Activated naive CD4-positive, alpha-beta T cell treated with anti-CD3 and anti-CD28 coated beads, Interleukin-2, amount 10 ng/mL, durations not matched to agents 7 days and 5 days (primary cell): ENCODE results near the gene ABCA3.
A peak's percentile ranks its signal among the peaks of the same experiment; 100 is the strongest.

ENCODE experiments used
- CTCF ChIA-PET: fragments of 350-600 bp; sonication (Branson Sonifier 250); formaldehyde crosslinking; loops from one replicate; lab custom pipeline; 2021; ENCODE audit warnings: antibody characterized with exemption; lab: Charles Lee
- DNase-seq: peaks from one replicate; pipeline ENCODE4 v3.0.0-alpha.2; 2020
- H3K27ac Mint-ChIP-seq: one replicate; pipeline ENCODE4 v1.8.0; 2021; ENCODE audit warnings: mild to moderate bottlenecking, moderate library complexity, mixed read lengths
- H3K27me3 Mint-ChIP-seq: one replicate; pipeline ENCODE4 v1.8.0; 2021; ENCODE audit warnings: mild to moderate bottlenecking, mixed read lengths
- H3K36me3 Mint-ChIP-seq: one replicate; pipeline ENCODE4 v1.8.0; 2021; ENCODE audit warnings: mixed read lengths
- H3K4me1 Mint-ChIP-seq: one replicate; pipeline ENCODE4 v1.8.0; 2021; ENCODE audit warnings: mixed read lengths
- H3K4me3 Mint-ChIP-seq: one replicate; pipeline ENCODE4 v1.8.0; 2021; ENCODE audit warnings: mild to moderate bottlenecking, moderate library complexity, mixed read lengths
- H3K9me3 Mint-ChIP-seq: one replicate; pipeline ENCODE4 v1.8.0; 2021; ENCODE audit warnings: mixed read lengths

The ABCA3 gene

DNA sequence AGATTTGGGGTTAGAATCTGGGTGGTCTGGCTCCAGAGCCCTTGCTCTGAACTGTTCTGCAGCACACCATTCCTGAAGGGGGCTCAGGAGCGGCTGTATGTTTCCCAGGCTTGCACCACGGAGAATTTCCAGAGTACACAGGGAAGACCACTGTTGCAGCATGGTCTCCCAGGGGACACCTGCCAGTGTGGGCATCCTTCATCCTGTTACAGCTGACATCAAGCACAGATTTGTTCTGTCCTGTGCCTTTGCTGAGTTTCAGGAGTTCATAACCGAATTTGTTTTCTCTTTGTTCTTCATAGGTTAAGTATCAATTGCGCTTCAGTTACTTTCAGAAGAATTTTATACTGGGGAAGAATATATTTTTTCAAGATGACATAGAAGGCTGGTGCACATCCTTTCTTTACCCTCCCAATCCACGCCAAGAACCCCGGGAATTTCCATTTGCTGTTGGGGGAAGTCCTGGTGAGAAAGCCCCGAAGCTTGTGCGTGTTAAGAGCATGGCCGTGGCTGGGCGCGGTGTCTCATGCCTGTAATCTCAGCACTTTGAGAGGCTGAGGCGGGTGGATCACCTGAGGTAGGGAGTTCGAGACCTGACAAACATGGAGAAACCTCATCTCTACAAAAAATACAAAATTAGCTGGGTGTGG lies 26.3 kb upstream of the ABCA3 start:
- Mint-ChIP-seq H3K27ac (no peak overlapping the region), H3K4me3 (no peak overlapping the region), H3K4me1 (no peaks in the 10 kb centered on the region), H3K36me3 (no peaks in the 10 kb centered on the region), H3K9me3 (no peaks in the 10 kb centered on the region), H3K27me3 (peaks cover 54% of the 10 kb centered on the region)
- CTCF ChIA-PET = no interaction called here
- DNase-seq = no peak

DNA sequence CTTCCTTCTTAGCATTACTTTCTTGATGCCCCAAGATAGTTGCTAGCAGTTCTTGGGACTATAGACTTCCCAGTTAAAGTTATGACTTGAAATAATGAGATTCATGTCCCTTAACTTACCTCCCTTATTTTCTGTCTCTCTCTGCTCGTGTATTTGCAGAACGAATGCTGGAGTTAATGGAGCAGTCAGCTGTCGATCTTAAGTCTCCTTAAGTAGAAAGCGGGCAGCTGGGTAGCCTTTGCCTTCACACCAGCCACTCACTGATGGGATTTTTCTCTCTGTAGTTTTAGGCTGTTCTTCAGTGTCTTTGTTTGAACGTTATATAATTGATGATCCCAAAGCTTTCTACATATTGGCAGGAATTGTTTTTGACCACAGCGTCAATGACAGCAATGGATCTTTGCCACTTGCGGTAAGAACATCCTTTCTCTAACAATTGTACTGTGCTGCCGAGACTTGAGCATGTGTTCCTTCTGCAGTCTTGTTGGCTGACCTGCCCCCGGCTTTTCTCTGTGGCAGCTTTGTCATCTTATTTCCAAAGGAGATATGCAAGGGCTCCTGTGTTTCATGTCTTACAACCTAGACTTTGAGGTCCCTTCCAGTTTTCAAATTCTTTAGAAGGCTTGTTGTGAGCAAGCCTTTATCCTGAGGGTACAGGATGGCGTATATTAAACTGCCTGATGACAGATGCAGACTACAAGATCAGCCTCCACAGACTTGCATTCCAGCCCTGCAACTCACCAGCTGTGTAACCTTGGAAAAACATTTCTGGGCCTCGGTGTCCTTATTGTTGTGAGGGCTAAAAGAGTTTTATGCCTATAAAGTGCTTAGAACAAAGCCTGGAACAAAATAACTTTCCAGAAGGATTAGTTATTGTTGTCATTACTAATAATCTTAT lies 25.1 kb upstream of the ABCA3 start:
- no peaks in the 10 kb centered on the region for H3K4me1 Mint-ChIP-seq
- no peak for DNase-seq
- no peak overlapping the region for H3K4me3 Mint-ChIP-seq
- H3K27ac Mint-ChIP-seq = no peak overlapping the region
- CTCF ChIA-PET = interaction anchor here (0.6 kb wide), 1 partner anchor 136 kb away, joined by 3 read pairs; no protein-coding TSS in a partner anchor
- peaks cover 57% of the 10 kb centered on the region for H3K27me3 Mint-ChIP-seq
- no peaks in the 10 kb centered on the region for H3K36me3 Mint-ChIP-seq
- H3K9me3 Mint-ChIP-seq = no peaks in the 10 kb centered on the region

- H3K36me3 Mint-ChIP-seq = no peaks in the 10 kb centered on the region
- H3K27me3 Mint-ChIP-seq = peaks cover 56% of the 10 kb centered on the region
- H3K4me1 Mint-ChIP-seq = no peaks in the 10 kb centered on the region
- CTCF ChIA-PET = no interaction called here
- DNase-seq = no peak
- H3K27ac Mint-ChIP-seq = no peak overlapping the region
- no peak overlapping the region for H3K4me3 Mint-ChIP-seq
- H3K9me3 Mint-ChIP-seq = no peaks in the 10 kb centered on the region
These were observed 24.2 kb upstream of the ABCA3 start for GRCh38 chr16:2364638-2365210.

DNA sequence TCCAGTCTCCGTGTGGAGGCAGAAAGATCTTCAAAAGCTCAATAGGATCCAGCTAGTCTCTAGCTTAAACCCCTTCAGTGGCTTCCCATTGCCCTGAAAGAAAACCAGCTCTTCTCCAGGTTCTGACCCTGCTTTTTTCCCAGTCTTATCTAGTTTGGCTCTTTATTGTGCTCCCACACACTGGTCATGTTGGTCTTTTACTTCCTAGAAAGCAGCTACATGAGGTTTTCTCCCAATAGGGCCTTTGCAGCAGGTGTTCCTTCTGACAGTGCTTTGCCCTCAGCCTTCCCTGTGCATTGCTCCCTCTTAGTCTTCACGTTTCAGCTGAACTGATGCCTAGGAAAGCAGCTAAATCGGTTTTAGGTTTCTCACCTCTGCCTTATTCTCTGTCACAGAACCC lies 21.7 kb upstream of the ABCA3 start:
- no peaks in the 10 kb centered on the region for H3K4me1 Mint-ChIP-seq
- no peak overlapping the region for H3K27ac Mint-ChIP-seq
- no peak for DNase-seq
- peaks cover 56% of the 10 kb centered on the region for H3K27me3 Mint-ChIP-seq
- no peaks in the 10 kb centered on the region for H3K36me3 Mint-ChIP-seq
- no peak overlapping the region for H3K4me3 Mint-ChIP-seq
- CTCF ChIA-PET = interaction anchor here (0.9 kb wide), 1 partner anchor 52 kb away, joined by 3 read pairs; no protein-coding TSS in a partner anchor
- no peaks in the 10 kb centered on the region for H3K9me3 Mint-ChIP-seq

DNA sequence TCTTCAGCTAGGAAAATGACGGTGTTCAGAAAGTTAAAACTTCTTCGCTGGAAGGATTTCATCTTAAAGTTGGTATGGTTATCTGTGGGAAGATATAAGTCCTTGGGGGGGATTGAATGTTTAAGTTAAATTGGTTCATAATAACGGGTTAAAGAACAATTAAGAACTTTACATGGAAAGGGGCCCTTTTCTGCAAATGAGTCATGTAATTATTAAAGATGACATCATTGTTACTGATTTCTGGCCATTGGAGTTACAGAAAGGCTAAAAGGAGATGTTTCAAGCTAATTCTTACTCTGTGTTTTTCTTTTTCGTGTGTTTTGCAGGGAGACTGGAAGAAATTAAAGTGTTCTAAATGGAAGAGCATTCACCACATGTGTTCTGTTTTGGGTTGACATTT lies 20.6 kb upstream of the ABCA3 start:
- Mint-ChIP-seq H3K36me3 (no peaks in the 10 kb centered on the region), H3K9me3 (no peaks in the 10 kb centered on the region), H3K4me1 (no peaks in the 10 kb centered on the region), H3K4me3 (no peak overlapping the region), H3K27ac (no peak overlapping the region), H3K27me3 (peaks cover 64% of the 10 kb centered on the region)
- CTCF ChIA-PET = no interaction called here
- DNase-seq = no peak

DNA sequence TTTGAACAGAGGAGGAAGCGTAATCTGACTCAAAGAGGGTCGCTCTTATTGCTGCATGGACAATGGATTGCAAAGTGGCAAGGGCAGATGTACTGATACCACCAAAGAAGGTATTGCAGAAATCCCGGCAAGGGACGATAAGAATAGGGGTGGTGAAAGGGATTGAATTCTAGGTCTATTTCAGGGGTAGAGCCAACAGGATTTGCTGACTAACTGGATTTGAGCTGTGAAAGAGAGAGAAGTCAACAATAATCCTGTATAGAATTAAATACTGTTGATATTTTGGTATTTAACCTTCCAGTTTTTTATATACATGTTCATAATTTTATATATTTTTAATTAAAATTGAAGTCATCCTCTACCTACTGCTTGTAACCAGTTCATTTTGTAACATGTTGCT lies 19.4 kb upstream of the ABCA3 start:
- CTCF ChIA-PET = no interaction called here

GRCh38 chr16:2358811-2359210 lies 18.3 kb upstream of the ABCA3 start:
- CTCF ChIA-PET = no interaction called here
- H3K4me1 Mint-ChIP-seq = no peaks in the 10 kb centered on the region
- H3K27ac Mint-ChIP-seq = no peak overlapping the region
- no peaks in the 10 kb centered on the region for H3K36me3 Mint-ChIP-seq
- no peak overlapping the region for H3K4me3 Mint-ChIP-seq
- DNase-seq = no peak
- peaks cover 56% of the 10 kb centered on the region for H3K27me3 Mint-ChIP-seq
- H3K9me3 Mint-ChIP-seq = no peaks in the 10 kb centered on the region

More for the DNA sequence above, 19.4 kb upstream of the ABCA3 start:
- Mint-ChIP-seq H3K36me3 (no peaks in the 10 kb centered on the region), H3K9me3 (no peaks in the 10 kb centered on the region), H3K27ac (no peak overlapping the region), H3K27me3 (peaks cover 64% of the 10 kb centered on the region), H3K4me1 (no peaks in the 10 kb centered on the region), H3K4me3 (no peak overlapping the region)
- no peak for DNase-seq

DNA sequence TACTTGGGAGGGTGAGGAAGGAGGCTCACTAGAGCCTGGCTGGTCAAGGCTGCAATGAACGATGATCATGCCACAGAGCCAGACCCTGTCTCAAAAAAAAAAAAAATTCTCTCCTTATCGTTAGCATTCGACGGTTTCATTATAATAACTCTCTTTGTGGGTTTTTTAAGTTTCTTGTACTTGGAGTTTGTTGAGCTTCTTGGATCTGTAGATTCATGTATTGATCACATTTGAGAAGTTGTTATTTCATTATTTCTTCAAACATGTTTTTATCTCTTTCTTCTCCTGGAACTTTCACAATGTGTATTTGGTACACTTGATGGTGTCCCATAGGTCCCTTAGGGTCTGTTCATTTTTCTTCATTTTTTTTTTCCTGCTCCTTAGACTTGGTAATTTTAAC lies 16.8 kb upstream of the ABCA3 start:
- H3K27ac Mint-ChIP-seq = no peak overlapping the region
- CTCF ChIA-PET = interaction anchor here (0.6 to 1.2 kb wide), 2 partner anchors 60 to 121 kb away, joined by 3 to 6 read pairs; no protein-coding TSS in a partner anchor

DNA sequence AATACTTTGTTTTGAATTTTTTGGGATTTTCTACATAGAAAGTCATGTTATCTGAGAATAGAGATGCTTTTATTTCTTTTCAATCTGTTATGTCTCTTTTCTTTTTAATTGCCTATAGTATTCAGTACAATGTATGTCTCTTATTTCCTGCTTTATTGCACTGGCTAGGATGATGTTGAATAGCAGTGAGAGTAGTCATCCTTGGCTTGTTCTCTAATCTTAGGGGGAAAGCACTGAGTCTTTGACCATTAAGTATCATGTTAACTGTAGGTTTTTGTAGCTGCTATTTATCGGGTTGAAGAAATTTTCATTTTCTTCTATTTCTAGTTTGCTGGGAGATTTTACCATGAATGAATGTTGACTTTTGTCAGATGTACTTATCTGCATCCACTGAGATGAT lies 10.0 kb upstream of the ABCA3 start:
- no peak overlapping the region for H3K4me3 Mint-ChIP-seq
- no peak overlapping the region for H3K27ac Mint-ChIP-seq
- peaks cover 35% of the 10 kb centered on the region for H3K27me3 Mint-ChIP-seq
- H3K36me3 Mint-ChIP-seq = no peaks in the 10 kb centered on the region
- no peaks in the 10 kb centered on the region for H3K4me1 Mint-ChIP-seq
- CTCF ChIA-PET = no interaction called here
- no peaks in the 10 kb centered on the region for H3K9me3 Mint-ChIP-seq
- no peak for DNase-seq

More for the DNA sequence above, 16.8 kb upstream of the ABCA3 start:
- no peaks in the 10 kb centered on the region for H3K4me1 Mint-ChIP-seq
- DNase-seq = no peak
- H3K36me3 Mint-ChIP-seq = no peaks in the 10 kb centered on the region
- no peaks in the 10 kb centered on the region for H3K9me3 Mint-ChIP-seq
- H3K4me3 Mint-ChIP-seq = no peak overlapping the region
- H3K27me3 Mint-ChIP-seq = peaks cover 54% of the 10 kb centered on the region

DNA sequence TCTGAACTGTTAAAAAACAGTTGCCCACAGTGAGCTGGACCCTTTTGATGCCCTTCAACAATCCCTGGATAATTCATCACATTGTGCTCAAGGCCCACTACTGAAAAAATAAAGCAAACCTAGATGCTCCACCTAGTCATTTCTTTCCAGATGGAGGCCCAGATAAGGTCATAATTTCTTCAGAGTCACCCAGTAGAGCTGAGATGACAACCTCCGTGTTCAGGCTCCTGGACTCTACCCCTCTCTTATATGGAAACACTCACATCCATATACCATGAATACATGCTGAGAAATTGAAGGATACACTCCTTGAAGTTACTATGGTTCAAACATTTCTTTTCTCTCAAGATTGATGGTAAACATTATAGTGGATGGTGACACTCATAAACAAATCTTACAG lies 2.7 kb upstream of the ABCA3 start:
- H3K4me1 Mint-ChIP-seq = peaks cover 16% of the 10 kb centered on the region

GRCh38 chr16:2341456-2342447 lies 1.2 kb upstream of the ABCA3 start:
- Mint-ChIP-seq H3K4me3 (no peak overlapping the region), H3K36me3 (peaks cover 3% of the 10 kb centered on the region), H3K9me3 (no peaks in the 10 kb centered on the region), H3K27me3 (peaks cover 53% of the 10 kb centered on the region), H3K4me1 (peaks cover 19% of the 10 kb centered on the region), H3K27ac (no peak overlapping the region)
- CTCF ChIA-PET = no interaction called here
- DNase-seq = no peak

More for the DNA sequence above, 2.7 kb upstream of the ABCA3 start:
- DNase-seq = no peak
- CTCF ChIA-PET = interaction anchor here (1.0 kb wide), 1 partner anchor 158 kb away, joined by 5 read pairs; no protein-coding TSS in a partner anchor
- Mint-ChIP-seq H3K9me3 (no peaks in the 10 kb centered on the region), H3K27ac (no peak overlapping the region), H3K36me3 (peaks cover 3% of the 10 kb centered on the region), H3K4me3 (no peak overlapping the region), H3K27me3 (peaks cover 54% of the 10 kb centered on the region)

- peaks cover 49% of the 10 kb centered on the region for H3K27me3 Mint-ChIP-seq
- H3K9me3 Mint-ChIP-seq = no peaks in the 10 kb centered on the region
- peak overlapping the region; percentile 82 for H3K4me3 Mint-ChIP-seq
- CTCF ChIA-PET = interaction anchor here (0.7 to 1.3 kb wide), 4 partner anchors 9 to 148 kb away, joined by 3 to 4 read pairs (median 4); partner anchors contain the start of gene ECI1
- peaks cover 21% of the 10 kb centered on the region for H3K4me1 Mint-ChIP-seq
- peak overlapping the region; percentile 58 for H3K27ac Mint-ChIP-seq
- peaks cover 3% of the 10 kb centered on the region for H3K36me3 Mint-ChIP-seq
- DNase-seq = peak; percentile 63
These were observed 725 bp downstream of the ABCA3 start for GRCh38 chr16:2339521-2340484.
